GM19324 (cell line): ENCODE measurements around the gene RAB7B.

Experiments used
- ATAC-seq: cut with Tn5 transposase; IDR thresholded peaks from one replicate; pipeline ENCODE4 v1.9.1; 2021; ENCODE audit warnings: mild to moderate bottlenecking, moderate library complexity; ENCODE audit not compliant: unreplicated experiment, low FRiP score

The RAB7B gene

GRCh38 chr1:205976708-205977401 lies 26.3 kb downstream of the RAB7B start:
- ATAC-seq = no peak

GRCh38 chr1:205976036-205976435 lies 27.2 kb downstream of the RAB7B start:
- ATAC-seq = no peak

GRCh38 chr1:205975387-205975998 lies 27.7 kb downstream of the RAB7B start:
- ATAC-seq = no peak

GRCh38 chr1:205974712-205975111 lies 28.5 kb downstream of the RAB7B start:
- ATAC-seq = no peak

GRCh38 chr1:205973377-205974232 lies 29.6 kb downstream of the RAB7B start:
- no peak for ATAC-seq

- no peak for ATAC-seq
These were observed 30.6 kb downstream of the RAB7B start for GRCh38 chr1:205972491-205973168.

GRCh38 chr1:205972081-205972480 lies 31.1 kb downstream of the RAB7B start:
- no peak for ATAC-seq

GRCh38 chr1:205971082-205971481 lies 32.1 kb downstream of the RAB7B start:
- ATAC-seq = no peak

GRCh38 chr1:205970486-205970885 lies 32.7 kb downstream of the RAB7B start:
- no peak for ATAC-seq

- no peak for ATAC-seq
These were observed 34.0 kb downstream of the RAB7B start for GRCh38 chr1:205969229-205969628.

GRCh38 chr1:205967554-205968335 lies 35.5 kb downstream of the RAB7B start:
- no peak for ATAC-seq

- no peak for ATAC-seq
These were observed 37.9 kb downstream of the RAB7B start for GRCh38 chr1:205965036-205965884.

- no peak for ATAC-seq
These were observed 39.6 kb downstream of the RAB7B start for GRCh38 chr1:205963352-205964155.

GRCh38 chr1:205962821-205963221 lies 40.4 kb downstream of the RAB7B start:
- ATAC-seq = no peak

GRCh38 chr1:205961991-205962820 lies 41.0 kb downstream of the RAB7B start:
- ATAC-seq = no peak

GRCh38 chr1:205961405-205961804 lies 41.8 kb downstream of the RAB7B start:
- ATAC-seq = no peak

- ATAC-seq = no peak
These were observed 43.4 kb downstream of the RAB7B start for GRCh38 chr1:205959789-205960188.

- no peak for ATAC-seq
These were observed 47.7 kb downstream of the RAB7B start for GRCh38 chr1:205955499-205955898.
